ENCODE measurements around the gene FNIP2.
"Not testable (repeated sequence)": the region's sequence is repeated elsewhere in the genome, so short reads cannot be mapped to it uniquely, and the experiment has no call there.

Gene FNIP2

DNA sequence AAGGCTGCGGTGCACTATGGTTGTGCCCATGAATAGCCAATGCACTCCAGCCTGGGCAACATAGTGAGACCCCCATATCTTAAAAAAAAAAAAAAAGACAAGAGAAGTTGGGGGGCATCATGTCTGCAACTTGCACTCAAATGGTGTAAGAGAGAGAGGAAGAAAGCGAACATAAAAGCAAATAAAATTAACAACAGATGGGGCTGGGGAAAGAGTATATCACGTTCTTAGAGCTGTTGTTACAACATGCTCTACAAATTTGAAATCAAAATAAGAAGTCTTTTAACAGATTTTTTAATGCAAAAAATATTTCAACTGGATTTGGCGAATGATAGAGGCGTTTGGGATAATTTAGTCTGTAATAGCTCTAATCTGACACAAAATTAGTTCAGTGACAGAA, 144.9 kb downstream of the FNIP2 start:
- no peak for DNase-seq (ENCODE audit: low spot score)

DNA sequence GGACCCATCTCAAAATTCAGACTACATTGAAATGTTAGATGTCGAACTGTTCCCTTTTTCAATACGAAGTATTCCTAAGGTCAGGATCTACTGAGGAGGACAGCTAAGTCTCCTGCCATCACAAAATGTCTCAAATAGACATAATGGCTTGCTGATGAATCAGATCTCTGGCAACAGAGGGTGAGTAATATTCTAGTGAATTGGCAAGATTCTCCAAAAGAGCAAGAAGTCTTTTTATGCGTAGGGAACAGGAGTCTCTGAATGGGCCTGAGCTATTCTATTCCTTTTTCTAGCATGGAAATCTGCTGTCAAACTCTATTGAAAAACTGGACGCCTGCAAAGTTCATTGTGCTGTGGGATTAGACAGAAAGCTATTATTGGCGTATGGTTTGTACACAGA, 145.4 kb downstream of the FNIP2 start:
- no peak for DNase-seq (ENCODE audit: low spot score)

- no peak for DNase-seq (ENCODE audit: low spot score)
Measured at GRCh38 chr4:158915683-158916241, 146.9 kb downstream of the FNIP2 start.

DNA sequence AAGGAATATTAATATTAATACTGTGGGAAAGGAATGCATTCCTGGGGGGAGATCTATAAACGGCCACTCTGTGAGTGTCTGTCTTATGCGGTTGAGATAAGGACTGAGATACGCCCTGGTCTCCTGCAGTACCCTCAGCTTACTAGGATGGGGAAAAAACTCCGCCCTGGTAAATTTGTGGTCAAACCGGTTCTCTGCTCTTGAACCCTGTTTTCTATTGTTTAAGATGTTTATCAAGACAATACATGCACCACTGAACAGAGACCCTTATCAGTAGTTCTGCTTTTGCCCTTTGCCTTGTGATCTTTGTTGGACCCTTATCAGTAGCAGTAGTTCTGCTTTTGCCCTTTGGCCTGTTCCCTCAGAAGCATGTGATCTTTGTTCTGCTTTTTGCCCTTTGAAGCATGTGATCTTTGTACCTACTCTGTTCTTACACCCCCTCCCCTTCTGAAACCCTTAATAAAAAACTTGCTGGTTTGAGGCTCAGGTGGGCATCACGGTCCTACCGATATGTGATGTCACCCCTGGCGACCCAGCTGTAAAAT, 151.7 kb downstream of the FNIP2 start:
- not testable (repeated sequence) for DNase-seq (ENCODE audit: low spot score)

GRCh38 chr4:158927774-158928173, 158.9 kb downstream of the FNIP2 start:
- DNase-seq (ENCODE audit: low spot score) = not testable (repeated sequence)

- DNase-seq (ENCODE audit: low spot score) = no peak
Measured at GRCh38 chr4:158929939-158930638, 161.3 kb downstream of the FNIP2 start.

DNA sequence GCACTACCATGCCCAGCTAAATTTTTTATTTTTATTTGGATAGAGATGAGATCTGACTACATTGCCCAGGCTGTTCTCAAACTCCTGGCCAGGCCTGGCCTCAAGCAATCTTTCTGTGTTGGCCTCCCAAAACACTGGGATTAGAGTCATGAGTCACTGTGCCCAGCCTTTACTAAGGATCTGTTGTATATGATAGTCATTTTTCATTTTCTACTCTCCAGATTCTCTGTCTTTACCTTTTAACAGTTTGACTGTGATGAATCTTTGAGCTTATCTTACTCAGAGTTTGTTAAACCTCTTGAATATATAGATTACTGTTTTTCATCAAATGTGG, 161.8 kb downstream of the FNIP2 start:
- no peak for DNase-seq (ENCODE audit: low spot score)

- DNase-seq (ENCODE audit: low spot score) = no peak
Measured at GRCh38 chr4:158933236-158933635, 164.4 kb downstream of the FNIP2 start.

DNA sequence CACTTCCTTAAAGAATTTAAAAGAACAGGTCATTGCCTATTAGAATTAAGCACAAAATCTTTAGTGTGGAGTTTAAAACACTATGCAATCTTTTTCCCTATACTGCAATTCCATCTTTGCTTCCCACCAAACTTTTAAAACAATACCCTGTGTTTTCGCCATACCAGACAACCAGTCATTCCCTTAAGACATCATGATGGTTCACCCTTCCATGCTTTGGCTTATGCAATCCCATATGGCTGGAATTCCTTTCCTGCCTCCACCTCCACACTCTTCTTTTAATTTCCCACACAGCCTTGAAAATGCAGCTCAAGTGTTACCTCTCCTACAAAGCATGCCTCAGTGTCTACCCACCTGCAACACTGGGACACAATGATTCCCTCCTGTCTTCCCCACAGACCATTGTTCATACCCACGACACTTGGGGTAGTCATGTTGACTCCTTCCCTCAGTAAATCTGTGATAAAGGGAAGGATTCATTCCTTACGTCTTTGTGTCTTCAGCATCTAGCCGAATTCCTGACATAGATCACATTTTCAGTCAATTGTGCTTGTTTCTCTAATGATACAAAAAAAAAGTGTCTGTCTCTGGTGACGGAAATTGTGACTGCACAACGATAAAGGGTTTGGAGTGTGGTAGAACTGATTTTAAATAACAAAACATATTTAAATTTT, 166.3 kb downstream of the FNIP2 start:
- no peak for DNase-seq (ENCODE audit: low spot score)

- DNase-seq (ENCODE audit: low spot score) = no peak
Measured at GRCh38 chr4:158936238-158936637, 167.4 kb downstream of the FNIP2 start.

- DNase-seq (ENCODE audit: low spot score) = no peak
Measured at GRCh38 chr4:158938220-158939044, 169.6 kb downstream of the FNIP2 start.

DNA sequence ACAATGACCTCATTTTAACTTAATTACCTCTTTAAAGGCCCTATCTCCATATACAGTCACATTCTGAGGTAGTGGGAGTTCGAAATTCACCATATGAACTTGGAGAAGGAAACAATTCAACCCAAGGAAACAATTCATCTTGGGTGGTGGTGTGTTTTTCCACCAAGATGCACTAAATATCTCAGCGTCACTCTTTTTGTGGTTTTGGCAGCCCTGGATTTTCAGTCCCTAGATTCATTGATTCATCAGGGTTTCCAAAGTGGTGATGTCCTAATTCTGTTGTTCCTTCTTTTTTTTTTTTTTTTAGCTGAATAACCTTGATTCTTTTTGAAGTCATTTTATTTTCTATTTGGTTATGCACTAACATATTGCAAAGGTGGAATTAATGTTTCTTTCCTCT, 171.4 kb downstream of the FNIP2 start:
- DNase-seq (ENCODE audit: low spot score) = no peak

GRCh38 chr4:158941321-158941720, 172.5 kb downstream of the FNIP2 start:
- DNase-seq (ENCODE audit: low spot score) = no peak

DNA sequence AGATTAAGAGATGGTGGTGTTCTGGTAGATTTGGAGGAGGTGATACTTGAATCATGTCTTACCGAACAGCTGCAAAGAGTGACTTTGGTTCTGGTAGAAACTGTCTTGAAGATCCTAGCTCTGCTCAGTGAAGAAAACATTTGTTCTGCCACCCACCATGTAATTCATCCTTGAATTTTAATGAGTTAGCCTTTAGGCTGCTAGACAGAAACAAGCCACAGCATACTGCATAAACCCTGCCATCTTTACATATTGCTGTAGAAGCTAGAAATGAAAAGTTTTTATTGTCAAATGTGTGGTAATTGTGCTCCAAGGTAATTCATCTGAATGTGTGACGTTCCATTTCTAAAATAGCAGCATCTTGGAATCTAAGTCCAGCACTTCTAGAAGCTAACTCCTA, 173.1 kb downstream of the FNIP2 start:
- DNase-seq (ENCODE audit: low spot score) = no peak

DNA sequence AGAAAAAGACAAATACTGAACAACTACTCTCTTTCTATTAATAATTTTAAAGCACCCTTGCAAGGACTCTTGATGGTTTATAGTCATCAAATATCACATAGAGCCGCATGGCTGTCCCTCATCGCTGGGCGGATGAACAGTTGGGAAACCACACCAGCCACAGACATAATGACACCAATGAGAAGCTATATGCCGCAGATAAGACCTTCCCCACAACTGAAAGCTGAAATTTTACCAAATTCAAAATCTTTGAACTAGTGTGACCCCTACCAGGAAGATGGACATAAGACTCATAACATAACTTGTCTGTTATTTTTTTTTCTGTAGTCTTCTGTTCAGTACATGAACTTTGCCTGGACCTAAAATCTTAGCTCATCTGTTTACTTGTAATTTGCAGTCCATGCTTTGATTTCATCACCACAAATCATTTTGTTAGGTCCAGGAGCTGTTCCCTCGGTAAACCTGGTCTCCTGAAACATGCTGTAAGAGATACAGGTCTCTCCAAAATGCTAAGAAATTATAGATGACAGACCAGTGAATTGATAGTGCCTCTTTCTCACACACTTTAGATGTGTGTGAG, 176.8 kb downstream of the FNIP2 start:
- DNase-seq (ENCODE audit: low spot score) = no peak

DNA sequence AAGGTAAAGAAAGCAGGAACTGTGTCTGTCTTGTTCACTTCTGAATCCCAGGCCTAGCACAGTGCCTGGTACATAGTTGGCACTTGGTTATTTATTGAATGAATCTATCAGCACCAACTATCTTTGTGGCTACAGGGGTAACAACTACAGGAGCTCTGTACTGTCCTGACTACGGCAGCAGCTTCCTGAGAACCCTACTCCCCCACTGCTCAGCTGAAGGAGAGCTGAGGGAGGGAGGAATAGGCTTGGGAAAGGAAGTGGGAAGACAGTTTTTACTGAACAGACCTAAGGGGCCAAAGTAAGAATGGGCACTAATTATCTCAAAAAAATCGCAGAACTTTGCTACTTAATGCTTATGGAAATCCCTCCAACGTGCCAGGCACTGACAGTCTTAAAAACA, 178.0 kb downstream of the FNIP2 start:
- DNase-seq (ENCODE audit: low spot score) = no peak

DNA sequence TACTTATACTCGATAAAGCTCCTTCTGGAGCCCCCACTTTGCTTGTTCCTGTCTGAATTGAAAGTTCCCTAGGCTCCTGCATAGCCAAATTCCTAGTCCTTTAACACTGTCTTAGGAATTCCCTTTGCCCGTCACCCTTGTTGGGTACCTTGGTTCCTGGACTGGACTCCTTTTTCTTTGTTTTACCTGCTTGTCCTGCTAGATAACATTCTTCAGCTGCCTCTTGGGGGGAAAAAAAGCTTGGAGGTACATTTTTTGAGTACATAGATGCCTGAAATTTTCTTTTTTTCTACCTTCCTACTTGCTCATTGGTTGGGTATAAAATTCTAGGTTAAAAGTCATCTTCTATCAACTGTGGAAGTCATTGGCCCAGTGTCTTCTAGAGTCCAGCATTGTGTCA, 179.2 kb downstream of the FNIP2 start:
- DNase-seq (ENCODE audit: low spot score) = no peak

GRCh38 chr4:158949099-158949498, 180.3 kb downstream of the FNIP2 start:
- DNase-seq (ENCODE audit: low spot score) = no peak

DNA sequence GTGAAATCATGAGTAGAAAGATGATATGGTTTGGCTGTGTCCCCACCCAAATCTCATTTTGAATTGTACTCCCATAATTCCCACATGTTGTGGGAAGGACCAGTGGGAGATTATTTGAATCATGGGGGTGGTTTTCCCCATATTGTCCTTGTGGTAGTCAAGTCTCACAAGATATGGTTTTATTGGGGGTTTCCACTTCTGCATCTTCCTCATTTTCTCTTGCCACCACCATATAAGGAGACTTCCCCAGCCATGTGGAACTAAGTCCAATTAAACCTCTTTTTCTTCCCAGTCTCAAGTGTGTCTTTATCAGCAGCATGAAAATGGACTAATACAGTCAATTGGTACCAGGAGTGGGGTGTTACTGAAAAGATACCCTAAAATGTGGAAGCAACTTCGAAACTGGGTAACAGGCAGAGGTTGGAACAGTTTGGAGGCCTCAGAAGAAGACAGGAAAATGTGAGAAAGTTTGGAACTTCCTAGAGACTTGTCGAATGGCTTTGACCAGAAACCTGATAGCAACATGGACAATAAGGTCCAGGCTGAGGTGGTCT, 183.5 kb downstream of the FNIP2 start:
- not testable (repeated sequence) for DNase-seq (ENCODE audit: low spot score)

GRCh38 chr4:158956345-158956744, 187.5 kb downstream of the FNIP2 start:
- not testable (repeated sequence) for DNase-seq (ENCODE audit: low spot score)

DNA sequence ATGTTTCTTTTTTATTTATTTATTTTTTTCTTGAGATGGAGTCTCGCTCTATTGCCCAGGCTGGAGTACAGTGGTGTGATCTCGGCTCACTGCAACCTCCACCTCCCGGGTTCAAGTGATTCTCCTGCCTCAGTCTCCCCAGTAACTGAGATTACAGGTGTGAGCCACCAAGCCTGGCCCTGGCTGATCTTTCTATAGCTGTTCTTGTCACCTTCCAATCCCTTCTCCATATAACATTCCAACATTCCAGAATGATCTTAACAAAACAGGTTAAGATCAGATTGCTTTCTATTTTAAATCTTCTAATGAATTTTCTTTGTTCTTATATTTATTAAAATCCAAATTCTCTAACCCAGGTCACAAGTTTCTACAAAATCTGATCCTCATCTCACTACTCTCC, 188.1 kb downstream of the FNIP2 start:
- not testable (repeated sequence) for DNase-seq (ENCODE audit: low spot score)

Data from globus pallidus (tissue), 1 donor.